HepG2 (cell line): ENCODE data around the gene TNFRSF6B. TPM values are rescaled to one million over a fixed set of nuclear protein-coding genes. Genes with fewer than 3 reads are reported as not detected.
A peak's percentile ranks its signal among the peaks of the same experiment; 100 is the strongest.

Experiments used
- BRCA1 ChIP-seq: sonication (generic); formaldehyde crosslinking; IDR thresholded peaks from 2 replicates; pipeline ENCODE4 v1.4.0; 2020; ENCODE audit warnings: missing genetic modification reagents
- GTF3A ChIP-seq: sonication (generic); formaldehyde crosslinking; conservative IDR thresholded peaks from 2 replicates; pipeline ENCODE4 v1.4.0; 2020; ENCODE audit warnings: mild to moderate bottlenecking, missing genetic modification reagents
- HNF4G ChIP-seq, 2 experiments: sonication (generic) in 1 of 2; formaldehyde crosslinking in 1 of 2; IDR thresholded peaks; 2 replicates each; pipeline versions ENCODE4 v1.4.0 to v1.6.1; 2011 to 2020; ENCODE audit warnings: borderline replicate concordance in 2 of 2, low read depth in 2 of 2, mild to moderate bottlenecking in 2 of 2, low read length in 1 of 2, missing genetic modification reagents in 1 of 2, moderate library complexity in 1 of 2
- HNRNPL ChIP-seq: fragments of 200-400 bp; formaldehyde crosslinking; IDR thresholded peaks from 2 replicates; pipeline ENCODE4 v1.6.1; 2017; ENCODE audit warnings: mild to moderate bottlenecking, low read depth, low read length
- HNRNPLL ChIP-seq: fragments of 200-400 bp; formaldehyde crosslinking; IDR thresholded peaks from 2 replicates; pipeline ENCODE4 v1.6.1; 2017; ENCODE audit warnings: mild to moderate bottlenecking, low read depth, low read length; ENCODE audit not compliant: poor library complexity, severe bottlenecking
- MBNL3 ChIP-seq: fragments of 250-450 bp; sonication (Bioruptor Pico); conservative IDR thresholded peaks from 2 replicates; pipeline ENCODE4 v1.8.0; 2022; ENCODE audit warnings: mild to moderate bottlenecking, inconsistent platforms
- NFE2L1 ChIP-seq: sonication (generic); formaldehyde crosslinking; IDR thresholded peaks from 2 replicates; pipeline ENCODE4 v1.4.0; 2020; ENCODE audit warnings: missing genetic modification reagents, mild to moderate bottlenecking, borderline replicate concordance
- SP4 ChIP-seq: sonication (generic); formaldehyde crosslinking; IDR thresholded peaks from 2 replicates; pipeline ENCODE4 v1.8.1; 2023; ENCODE audit warnings: mild to moderate bottlenecking, missing genetic modification reagents
- SPEN ChIP-seq: sonication (generic); formaldehyde crosslinking; IDR thresholded peaks from 2 replicates; pipeline ENCODE4 v1.5.1; 2020; ENCODE audit warnings: low read depth, mild to moderate bottlenecking, missing genetic modification reagents
- U2AF2 ChIP-seq: fragments of 200-400 bp; formaldehyde crosslinking; IDR thresholded peaks from 2 replicates; pipeline ENCODE4 v1.6.1; 2017; ENCODE audit warnings: low read depth, mild to moderate bottlenecking, low read length
- ZBTB4 ChIP-seq: sonication (generic); formaldehyde crosslinking; IDR thresholded peaks from 2 replicates; pipeline ENCODE4 v1.4.0; 2020; ENCODE audit warnings: missing genetic modification reagents, mild to moderate bottlenecking, borderline replicate concordance
- ZNF232 ChIP-seq: sonication (generic); formaldehyde crosslinking; IDR thresholded peaks from 2 replicates; pipeline ENCODE4 v1.4.0; 2020; ENCODE audit warnings: missing genetic modification reagents, borderline replicate concordance
- ZNF251 ChIP-seq: sonication (generic); formaldehyde crosslinking; IDR thresholded peaks from 2 replicates; pipeline ENCODE4 v1.9.0; 2021; ENCODE audit warnings: mild to moderate bottlenecking, missing genetic modification reagents
- ZNF572 ChIP-seq: sonication (generic); formaldehyde crosslinking; IDR thresholded peaks from 2 replicates; pipeline ENCODE4 v1.5.1; 2020; ENCODE audit warnings: mild to moderate bottlenecking, missing genetic modification reagents
- polyA plus RNA-seq, 8 experiments: library from polyadenylated mRNA; depleted of rRNA in 3 of 8; stranded (reverse) in 7 of 8; unstranded in 1 of 8; fragments of >200 nt; fragmentation: Illumina TruSeq in 4 of 8; extraction: Trizol in 4 of 8; gene quantifications; 2 replicates each; pipeline versions ENCODE4 v1.2.1 to v1.2.3, GENCODE V29; 2011 to 2016; ENCODE audit warnings: low read depth in 4 of 8, missing spikeins in 1 of 8, mixed read lengths in 1 of 8; ENCODE audit not compliant: insufficient read depth in 1 of 8
- total RNA-seq, 5 experiments: library from RNA; depleted of rRNA; stranded (reverse); fragments of >200 nt; fragmentation: Illumina TruSeq; extraction: Trizol; gene quantifications; 2 replicates each; pipeline ENCODE4 v1.2.3, GENCODE V29; 2016; ENCODE audit warnings: low read depth in 1 of 5
- TF ChIP-seq, protein P1 (sequence below): sonication (generic); formaldehyde crosslinking; conservative IDR thresholded peaks from 2 replicates; pipeline ENCODE4 v1.4.0; 2020; ENCODE audit warnings: mild to moderate bottlenecking, missing genetic modification reagents, moderate library complexity
- TF ChIP-seq, protein P2 (sequence below): sonication (generic); formaldehyde crosslinking; IDR thresholded peaks from 2 replicates; pipeline ENCODE4 v1.5.0; 2020; ENCODE audit warnings: mild to moderate bottlenecking, missing genetic modification reagents, borderline replicate concordance

Gene TNFRSF6B
- total and polyA plus RNA-seq, 2 of the 13 experiments (the other 11 are each of a cell fraction or from before 2014, with no cell fraction given): 0.24 TPM; not detected in 1

DNA sequence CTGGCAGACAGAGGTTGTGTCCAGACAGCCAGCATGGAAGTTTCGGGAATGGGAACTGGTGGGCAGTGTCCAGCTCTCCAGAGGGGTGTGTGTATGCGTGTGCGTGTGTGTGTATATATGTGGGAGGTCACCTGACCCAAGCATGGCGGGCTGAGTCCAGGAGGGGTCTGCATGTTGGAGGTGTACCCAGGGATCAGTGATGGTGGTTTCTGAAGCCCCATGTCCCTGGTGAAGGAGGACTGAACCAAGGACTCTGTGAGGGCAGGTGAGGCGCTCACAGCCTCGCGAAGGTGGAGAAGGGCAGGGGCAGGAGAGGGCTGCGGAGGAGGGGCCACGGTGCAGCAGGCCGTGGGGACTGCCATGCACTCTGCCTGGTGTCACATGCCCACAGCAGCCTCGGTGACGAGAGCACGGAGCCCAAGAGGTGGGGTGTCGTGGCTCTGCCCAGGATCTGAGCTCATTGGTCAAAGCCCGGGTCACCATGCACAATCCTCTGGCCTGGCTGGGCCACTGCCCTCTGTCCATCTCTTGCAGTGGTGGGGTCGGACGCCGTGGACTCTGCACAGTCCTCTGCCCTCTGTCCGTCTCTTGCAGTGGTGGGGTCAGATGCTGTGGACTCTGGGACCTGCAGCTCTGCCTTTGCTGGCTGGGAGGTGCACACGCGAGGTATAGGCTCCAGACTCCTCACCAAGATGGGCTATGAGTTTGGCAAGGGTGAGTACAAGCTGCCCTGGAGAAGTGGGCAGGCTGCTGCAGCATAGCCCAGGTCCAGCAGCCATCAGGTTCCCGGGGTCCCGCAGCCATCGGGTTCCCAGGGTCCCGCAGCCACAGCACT lies 37.9 kb downstream of the TNFRSF6B start (continued):
- no peak for TF ChIP-seq GTF3A (CRISPR knock-in tag)
- no peak for TF ChIP-seq ZNF232 (CRISPR knock-in tag)
- TF ChIP-seq ZNF251 (CRISPR knock-in tag): no peak
- peak; percentile 0; the same call in 1 of the 2 replicates for TF ChIP-seq NFE2L1 (CRISPR knock-in tag)
- 0 out of 2 replicates have a peak, but pooled peaks have one; percentile 10 for TF ChIP-seq U2AF2
- peak; percentile 95; the same call in 1 of the 2 replicates for TF ChIP-seq ZBTB4 (CRISPR knock-in tag)
- TF ChIP-seq SPEN (CRISPR knock-in tag): peak; percentile 72
- TF ChIP-seq HNRNPL: peak; percentile 93
- peak; percentile 3 for TF ChIP-seq HNRNPLL
- TF ChIP-seq HNF4G (IDR thresholded peaks at IDR 0.05; ENCODE audit: borderline replicate concordance, low read depth, low read length): peak; percentile 97
- TF ChIP-seq HNF4G (CRISPR knock-in tag; IDR thresholded peaks at IDR 0.05; ENCODE audit: borderline replicate concordance, low read depth): peak; percentile 83; the same call in 1 of the 2 replicates
- TF ChIP-seq MBNL3 (CRISPR knock-in tag): no peak
- no peak for TF ChIP-seq BRCA1 (CRISPR knock-in tag)
- peak; percentile 55; the same call in 1 of the 2 replicates for TF ChIP-seq ZNF572 (CRISPR knock-in tag)
- TF ChIP-seq, protein P1, sequence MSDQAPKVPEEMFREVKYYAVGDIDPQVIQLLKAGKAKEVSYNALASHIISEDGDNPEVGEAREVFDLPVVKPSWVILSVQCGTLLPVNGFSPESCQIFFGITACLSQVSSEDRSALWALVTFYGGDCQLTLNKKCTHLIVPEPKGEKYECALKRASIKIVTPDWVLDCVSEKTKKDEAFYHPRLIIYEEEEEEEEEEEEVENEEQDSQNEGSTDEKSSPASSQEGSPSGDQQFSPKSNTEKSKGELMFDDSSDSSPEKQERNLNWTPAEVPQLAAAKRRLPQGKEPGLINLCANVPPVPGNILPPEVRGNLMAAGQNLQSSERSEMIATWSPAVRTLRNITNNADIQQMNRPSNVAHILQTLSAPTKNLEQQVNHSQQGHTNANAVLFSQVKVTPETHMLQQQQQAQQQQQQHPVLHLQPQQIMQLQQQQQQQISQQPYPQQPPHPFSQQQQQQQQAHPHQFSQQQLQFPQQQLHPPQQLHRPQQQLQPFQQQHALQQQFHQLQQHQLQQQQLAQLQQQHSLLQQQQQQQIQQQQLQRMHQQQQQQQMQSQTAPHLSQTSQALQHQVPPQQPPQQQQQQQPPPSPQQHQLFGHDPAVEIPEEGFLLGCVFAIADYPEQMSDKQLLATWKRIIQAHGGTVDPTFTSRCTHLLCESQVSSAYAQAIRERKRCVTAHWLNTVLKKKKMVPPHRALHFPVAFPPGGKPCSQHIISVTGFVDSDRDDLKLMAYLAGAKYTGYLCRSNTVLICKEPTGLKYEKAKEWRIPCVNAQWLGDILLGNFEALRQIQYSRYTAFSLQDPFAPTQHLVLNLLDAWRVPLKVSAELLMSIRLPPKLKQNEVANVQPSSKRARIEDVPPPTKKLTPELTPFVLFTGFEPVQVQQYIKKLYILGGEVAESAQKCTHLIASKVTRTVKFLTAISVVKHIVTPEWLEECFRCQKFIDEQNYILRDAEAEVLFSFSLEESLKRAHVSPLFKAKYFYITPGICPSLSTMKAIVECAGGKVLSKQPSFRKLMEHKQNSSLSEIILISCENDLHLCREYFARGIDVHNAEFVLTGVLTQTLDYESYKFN (CRISPR knock-in tag): peak; percentile 73; the same call in 1 of the 2 replicates
- TF ChIP-seq, protein P2, sequence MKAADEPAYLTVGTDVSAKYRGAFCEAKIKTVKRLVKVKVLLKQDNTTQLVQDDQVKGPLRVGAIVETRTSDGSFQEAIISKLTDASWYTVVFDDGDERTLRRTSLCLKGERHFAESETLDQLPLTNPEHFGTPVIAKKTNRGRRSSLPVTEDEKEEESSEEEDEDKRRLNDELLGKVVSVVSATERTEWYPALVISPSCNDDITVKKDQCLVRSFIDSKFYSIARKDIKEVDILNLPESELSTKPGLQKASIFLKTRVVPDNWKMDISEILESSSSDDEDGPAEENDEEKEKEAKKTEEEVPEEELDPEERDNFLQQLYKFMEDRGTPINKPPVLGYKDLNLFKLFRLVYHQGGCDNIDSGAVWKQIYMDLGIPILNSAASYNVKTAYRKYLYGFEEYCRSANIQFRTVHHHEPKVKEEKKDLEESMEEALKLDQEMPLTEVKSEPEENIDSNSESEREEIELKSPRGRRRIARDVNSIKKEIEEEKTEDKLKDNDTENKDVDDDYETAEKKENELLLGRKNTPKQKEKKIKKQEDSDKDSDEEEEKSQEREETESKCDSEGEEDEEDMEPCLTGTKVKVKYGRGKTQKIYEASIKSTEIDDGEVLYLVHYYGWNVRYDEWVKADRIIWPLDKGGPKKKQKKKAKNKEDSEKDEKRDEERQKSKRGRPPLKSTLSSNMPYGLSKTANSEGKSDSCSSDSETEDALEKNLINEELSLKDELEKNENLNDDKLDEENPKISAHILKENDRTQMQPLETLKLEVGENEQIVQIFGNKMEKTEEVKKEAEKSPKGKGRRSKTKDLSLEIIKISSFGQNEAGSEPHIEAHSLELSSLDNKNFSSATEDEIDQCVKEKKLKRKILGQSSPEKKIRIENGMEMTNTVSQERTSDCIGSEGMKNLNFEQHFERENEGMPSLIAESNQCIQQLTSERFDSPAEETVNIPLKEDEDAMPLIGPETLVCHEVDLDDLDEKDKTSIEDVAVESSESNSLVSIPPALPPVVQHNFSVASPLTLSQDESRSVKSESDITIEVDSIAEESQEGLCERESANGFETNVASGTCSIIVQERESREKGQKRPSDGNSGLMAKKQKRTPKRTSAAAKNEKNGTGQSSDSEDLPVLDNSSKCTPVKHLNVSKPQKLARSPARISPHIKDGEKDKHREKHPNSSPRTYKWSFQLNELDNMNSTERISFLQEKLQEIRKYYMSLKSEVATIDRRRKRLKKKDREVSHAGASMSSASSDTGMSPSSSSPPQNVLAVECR (CRISPR knock-in tag): peak; percentile 73; the same call in 1 of the 2 replicates
- peak; percentile 53 for TF ChIP-seq SP4
